H7 (cell line): ENCODE measurements around the gene SLFN11. TPM values are rescaled to one million over a fixed set of nuclear protein-coding genes. Genes with fewer than 3 reads are reported as not detected.
"Not testable (repeated sequence)": the region's sequence is repeated elsewhere in the genome, so short reads cannot be mapped to it uniquely, and the experiment has no call there.

Experiments used
- DNase-seq: peaks from one replicate; pipeline ENCODE4 v3.0.0; 2012
- H3K27me3 ChIP-seq: 2 replicates; pipeline ENCODE4 v1.6.0; 2011; ENCODE audit warnings: mild to moderate bottlenecking, low read length; ENCODE audit not compliant: control insufficient read depth, insufficient read depth
- H3K36me3 ChIP-seq: replicated peaks from 2 replicates; pipeline ENCODE4 v1.5.1; 2011; ENCODE audit warnings: low read length; ENCODE audit not compliant: control insufficient read depth, insufficient read depth
- H3K4me3 ChIP-seq: 2 replicates; pipeline ENCODE4 v1.5.1; 2011; ENCODE audit warnings: low read depth, mild to moderate bottlenecking, control low read depth, low read length, moderate library complexity; ENCODE audit not compliant: insufficient read depth
- total RNA-seq: library from RNA; depleted of rRNA; stranded (reverse); fragments of >200 nt; shearing (Covaris generic); gene quantifications from 2 replicates; pipeline ENCODE4 v1.2.3, GENCODE V29; 2014; rRNA removed

SLFN11 gene
- total RNA-seq, 1 experiment from 2014 or later, result 0.21 TPM

GRCh38 chr17:35338230-35338629 lies 35.2 kb downstream of the SLFN11 start:
- Histone ChIP-seq H3K36me3 (no peaks in the 10 kb centered on the region), H3K27me3 (no peaks in the 10 kb centered on the region; the same call in 1 of the 2 replicates), H3K4me3 (no peak overlapping the region)
- no peak for DNase-seq

GRCh38 chr17:35337364-35337763 lies 36.1 kb downstream of the SLFN11 start:
- Histone ChIP-seq H3K27me3 (no peaks in the 10 kb centered on the region), H3K4me3 (no peak overlapping the region), H3K36me3 (no peaks in the 10 kb centered on the region)
- no peak for DNase-seq

DNA sequence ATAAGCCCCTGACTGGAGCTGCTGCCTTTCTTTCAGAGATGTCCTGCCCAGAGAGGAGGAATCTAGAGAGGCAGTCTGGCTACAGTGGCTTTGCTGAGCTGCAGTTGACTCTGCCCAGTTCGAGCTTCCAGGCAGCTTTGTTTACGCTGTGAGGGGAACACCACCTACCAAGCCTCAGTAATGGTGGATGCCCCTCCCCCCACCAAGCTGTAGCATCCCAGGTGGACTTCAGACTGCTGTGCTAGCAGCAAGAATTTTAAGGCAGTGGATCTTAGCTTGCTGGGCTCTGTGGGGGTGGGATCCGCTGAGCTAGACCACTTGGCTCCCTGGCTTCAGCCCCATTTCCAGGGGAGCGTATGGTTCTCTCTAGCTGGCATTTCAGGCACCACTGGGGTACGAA lies 39.8 kb downstream of the SLFN11 start:
- H3K36me3 ChIP-seq, H3K27me3 ChIP-seq, H3K4me3 ChIP-seq, DNase-seq: not testable (repeated sequence)

- DNase-seq, result no peak
- Histone ChIP-seq H3K27me3 (no peaks in the 10 kb centered on the region), H3K36me3 (no peaks in the 10 kb centered on the region), H3K4me3 (no peak overlapping the region)
Measured at GRCh38 chr17:35322749-35323148, 50.7 kb downstream of the SLFN11 start.

DNA sequence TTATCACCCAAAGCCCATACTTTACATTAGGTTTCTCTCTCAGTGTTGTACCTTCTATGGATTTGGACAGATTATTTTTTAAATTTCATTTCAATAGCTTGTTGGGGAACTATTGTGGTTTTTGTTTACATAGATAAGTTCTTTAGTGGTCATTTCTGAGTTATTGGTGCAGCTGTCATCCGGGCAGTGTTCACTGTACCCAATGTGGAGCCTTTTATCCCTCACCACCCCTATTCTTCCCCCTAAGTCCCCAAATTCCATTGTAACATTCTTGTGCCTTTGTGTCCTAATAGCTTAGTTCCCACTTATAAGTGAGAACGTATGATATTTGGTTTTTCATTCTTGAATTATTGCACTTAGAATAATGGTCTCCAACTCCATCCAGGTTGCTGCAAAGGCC lies 57.5 kb downstream of the SLFN11 start:
- H3K27me3 ChIP-seq, result peaks cover 12% of the 10 kb centered on the region
- no peaks in the 10 kb centered on the region for H3K36me3 ChIP-seq
- H3K4me3 ChIP-seq, result no peak overlapping the region
- no peak for DNase-seq

DNA sequence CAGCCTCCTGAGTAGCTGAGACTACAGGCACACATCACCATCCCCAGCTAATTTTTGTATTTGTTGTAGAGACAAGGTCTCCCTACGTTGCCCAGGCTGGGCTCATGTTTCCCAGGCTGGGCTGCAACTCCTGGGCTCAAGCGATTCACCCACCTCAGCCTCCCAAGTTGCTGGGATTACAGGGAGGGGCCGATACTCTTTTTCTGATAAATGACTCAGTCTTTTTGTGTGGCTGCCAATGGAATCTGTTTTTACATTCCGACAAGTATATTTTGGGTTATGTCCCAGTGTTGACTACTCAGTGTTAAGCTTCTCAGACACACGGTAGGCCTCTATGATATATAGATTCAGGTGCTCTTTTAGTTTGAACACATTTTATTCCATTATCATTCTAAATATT lies 58.1 kb downstream of the SLFN11 start:
- DNase-seq, result no peak
- peaks cover 12% of the 10 kb centered on the region for H3K27me3 ChIP-seq
- no peaks in the 10 kb centered on the region for H3K36me3 ChIP-seq
- no peak overlapping the region for H3K4me3 ChIP-seq

DNA sequence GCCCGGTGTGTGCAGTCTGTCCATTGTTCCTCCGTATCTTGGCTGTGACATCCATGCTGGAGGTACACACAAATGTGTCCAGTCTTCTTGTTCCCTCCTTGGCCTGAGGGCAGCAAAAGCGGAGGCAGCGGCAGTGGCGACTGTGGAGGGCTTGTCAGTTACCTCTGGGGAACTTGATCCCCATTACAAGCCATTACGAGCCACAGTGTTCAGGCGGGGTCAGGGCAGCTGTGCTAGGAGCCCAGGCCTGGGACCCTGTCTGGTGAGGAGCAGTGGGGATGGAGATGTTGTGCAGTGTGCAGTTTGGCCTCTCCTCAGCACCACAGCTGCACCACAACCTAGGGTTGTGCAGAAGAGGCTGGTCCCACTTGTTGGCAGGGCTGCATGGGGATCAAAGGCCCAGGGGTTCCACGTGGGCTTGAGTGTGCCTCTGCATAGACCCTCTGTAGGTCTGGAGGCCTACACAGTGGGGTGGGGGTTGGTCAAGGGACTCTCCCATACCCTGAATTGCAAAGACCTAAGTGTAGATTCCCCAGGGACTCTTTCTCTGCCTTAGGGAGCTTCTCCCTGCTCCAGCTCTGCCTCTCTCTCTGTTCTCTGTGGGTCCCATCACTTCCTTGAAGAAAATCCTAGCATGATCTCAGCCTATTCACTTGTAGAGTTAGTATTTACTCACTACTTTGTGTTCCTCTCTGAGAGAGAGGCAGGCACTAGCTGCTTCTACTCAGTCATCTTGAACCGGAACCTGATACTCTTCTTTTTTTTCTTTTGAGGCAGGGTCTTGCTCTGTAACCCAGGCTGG lies 58.8 kb downstream of the SLFN11 start:
- Histone ChIP-seq H3K27me3 (peaks cover 12% of the 10 kb centered on the region), H3K36me3 (no peaks in the 10 kb centered on the region), H3K4me3 (peak overlapping the region; percentile 62)
- DNase-seq, result peak; percentile 17

- Histone ChIP-seq H3K36me3 (no peaks in the 10 kb centered on the region), H3K27me3 (peaks cover 12% of the 10 kb centered on the region), H3K4me3 (peak overlapping the region; percentile 62)
- DNase-seq, result peak; percentile 27
Measured at GRCh38 chr17:35313875-35314409, 59.5 kb downstream of the SLFN11 start.

- DNase-seq, result peak; percentile 67
- peak overlapping the region; percentile 62 for H3K4me3 ChIP-seq
Measured at GRCh38 chr17:35312790-35313711, 60.4 kb downstream of the SLFN11 start.

GRCh38 chr17:35312346-35312745 lies 61.1 kb downstream of the SLFN11 start:
- peaks cover 12% of the 10 kb centered on the region for H3K27me3 ChIP-seq
- DNase-seq, result no peak
- no peak overlapping the region for H3K4me3 ChIP-seq
- no peaks in the 10 kb centered on the region for H3K36me3 ChIP-seq

More at GRCh38 chr17:35312790-35313711, 60.4 kb downstream of the SLFN11 start:
- Histone ChIP-seq H3K36me3 (no peaks in the 10 kb centered on the region), H3K27me3 (peaks cover 12% of the 10 kb centered on the region)

- not testable (repeated sequence) for H3K4me3 ChIP-seq, H3K36me3 ChIP-seq, H3K27me3 ChIP-seq, DNase-seq
Measured at GRCh38 chr17:35309345-35309744, 64.1 kb downstream of the SLFN11 start.

Other genes starting within 250 kb of the SLFN11 start
- 61.7 and 70.6 TPM in 2 replicates for gene NLE1, start 231.3 kb downstream of the SLFN11 start, total RNA-seq
- 0.07 TPM in 1 of 2 replicates, not detected in the other for gene UNC45B, start 225.8 kb downstream of the SLFN11 start, total RNA-seq
- not detected in 2 replicates for gene SLC35G3, start 179.2 kb downstream of the SLFN11 start, total RNA-seq
- 8.2 and 9.2 TPM in 2 replicates for gene SLFN5, start 130.5 kb downstream of the SLFN11 start, total RNA-seq
- 11.3 and 12.5 TPM in 2 replicates for gene SLFN12, start 58.9 kb upstream of the SLFN11 start, total RNA-seq
- gene SLFN13, start 75.1 kb upstream of the SLFN11 start, total RNA-seq, result 19.8 and 21.3 TPM in 2 replicates
- gene SLFN12L, start 164.1 kb upstream of the SLFN11 start, total RNA-seq, result not detected in 2 replicates
- gene SLFN14, start 187.2 kb upstream of the SLFN11 start, total RNA-seq, result not detected in 2 replicates
- 5.5 and 7.7 TPM in 2 replicates for gene PEX12, start 204.9 kb upstream of the SLFN11 start, total RNA-seq
- gene AP2B1, start 213.7 kb upstream of the SLFN11 start, total RNA-seq, result 87.1 and 102 TPM in 2 replicates